Trophoblast cell (in vitro differentiated cells and primary cell): ENCODE results near the gene MAGI2.

ENCODE experiments used
- DNase-seq, 2 donors: peaks; one replicate each; pipeline ENCODE4 v3.0.0-alpha.2; 2016
- H2AFZ ChIP-seq: 2 replicates; pipeline ENCODE4 v1.6.1; 2013; ENCODE audit warnings: low read length, moderate library complexity, mild to moderate bottlenecking; ENCODE audit not compliant: insufficient read depth, poor library complexity
- H2AK5ac ChIP-seq: 2 replicates; pipeline ENCODE4 v1.6.1; 2013; ENCODE audit warnings: mild to moderate bottlenecking, low read length
- H2BK120ac ChIP-seq: 2 replicates; pipeline ENCODE4 v1.6.1; 2013; ENCODE audit warnings: low read length, mild to moderate bottlenecking, moderate library complexity; ENCODE audit not compliant: insufficient read depth, poor library complexity
- H2BK12ac ChIP-seq: 2 replicates; pipeline ENCODE4 v1.6.1; 2013; ENCODE audit warnings: mild to moderate bottlenecking, low read length, moderate library complexity
- H2BK5ac ChIP-seq: 2 replicates; pipeline ENCODE4 v1.6.1; 2013; ENCODE audit warnings: low read length, low read depth, moderate library complexity, mild to moderate bottlenecking; ENCODE audit not compliant: poor library complexity
- H3K14ac ChIP-seq: 2 replicates; pipeline ENCODE4 v1.6.1; 2013; ENCODE audit warnings: mild to moderate bottlenecking, low read length
- H3K18ac ChIP-seq: 2 replicates; pipeline ENCODE4 v1.6.1; 2013; ENCODE audit warnings: mild to moderate bottlenecking, low read length
- H3K23ac ChIP-seq: 2 replicates; pipeline ENCODE4 v1.6.1; 2013; ENCODE audit warnings: low read length
- H3K27ac ChIP-seq: 2 replicates; pipeline ENCODE4 v1.5.1; 2013; ENCODE audit warnings: low read depth, mild to moderate bottlenecking, inconsistent platforms, low read length, moderate library complexity
- H3K27me3 ChIP-seq: 2 replicates; pipeline ENCODE4 v1.6.1; 2013; ENCODE audit warnings: inconsistent platforms, mild to moderate bottlenecking, low read length, moderate library complexity; ENCODE audit not compliant: insufficient read depth
- H3K36me3 ChIP-seq, 2 experiments: 1 replicate in 1 of 2; 2 replicates in 1 of 2; pipeline ENCODE4 v1.6.1; 2013; ENCODE audit warnings: low read length in 2 of 2, mild to moderate bottlenecking in 2 of 2, moderate library complexity in 1 of 2; ENCODE audit not compliant: insufficient read depth in 2 of 2, control insufficient read depth in 1 of 2
- H3K4ac ChIP-seq: 2 replicates; pipeline ENCODE4 v1.6.1; 2013; ENCODE audit warnings: low read depth, mild to moderate bottlenecking, low read length, moderate library complexity
- H3K4me1 ChIP-seq, 2 experiments: 1 replicate in 1 of 2; 2 replicates in 1 of 2; pipeline ENCODE4 v1.6.1; 2013; ENCODE audit warnings: low read length in 2 of 2, mild to moderate bottlenecking in 2 of 2, moderate library complexity in 1 of 2; ENCODE audit not compliant: insufficient read depth in 2 of 2, control insufficient read depth in 1 of 2
- H3K4me2 ChIP-seq: 2 replicates; pipeline ENCODE4 v1.6.1; 2013; ENCODE audit warnings: inconsistent platforms, mild to moderate bottlenecking, low read length, moderate library complexity
- H3K4me3 ChIP-seq: 2 replicates; pipeline ENCODE4 v1.5.1; 2013; ENCODE audit warnings: mild to moderate bottlenecking, low read depth, low read length, inconsistent platforms
- H3K79me1 ChIP-seq: one replicate; pipeline ENCODE4 v1.6.1; 2013; ENCODE audit warnings: low read length
- H3K79me2 ChIP-seq: 2 replicates; pipeline ENCODE4 v1.6.1; 2013; ENCODE audit warnings: low read length, mild to moderate bottlenecking; ENCODE audit not compliant: control insufficient read depth, insufficient read depth, poor library complexity
- H3K9ac ChIP-seq: 2 replicates; pipeline ENCODE4 v1.6.1; 2013; ENCODE audit warnings: mild to moderate bottlenecking, low read length
- H3K9me3 ChIP-seq: 2 replicates; pipeline ENCODE4 v1.6.1; 2013; ENCODE audit warnings: low read depth, mild to moderate bottlenecking, control low read depth, inconsistent platforms, low read length; ENCODE audit not compliant: insufficient read depth
- H4K12ac ChIP-seq: 2 replicates; pipeline ENCODE4 v1.6.1; 2013; ENCODE audit warnings: low read depth, mild to moderate bottlenecking, low read length, moderate library complexity
- H4K8ac ChIP-seq: 2 replicates; pipeline ENCODE4 v1.6.1; 2013; ENCODE audit warnings: low read depth, mild to moderate bottlenecking, low read length, moderate library complexity
- H4K91ac ChIP-seq: one replicate; pipeline ENCODE4 v1.6.1; 2013; ENCODE audit warnings: low read depth, mild to moderate bottlenecking, low read length, moderate library complexity
- WGBS: extraction: QIAGEN DNeasy Blood & Tissue Kit; methylation state at CpG from one replicate; pipeline ENCODE4 v1.1.7; 2013; ENCODE audit warnings: missing lambda C conversion rate; ENCODE audit not compliant: insufficient read length, insufficient coverage; ENCODE audit errors: extremely low coverage; 5-methylcytosine and 5-hydroxymethylcytosine counted together

The MAGI2 gene

GRCh38 chr7:79421751-79422150 is 31.7 kb downstream of the MAGI2 start:
- no peak overlapping the region for H4K12ac ChIP-seq
- no peaks in the 10 kb centered on the region for H3K79me2 ChIP-seq
- H3K4me3 ChIP-seq = no peak overlapping the region
- H4K8ac ChIP-seq = no peak overlapping the region
- H3K27ac ChIP-seq = no peak overlapping the region
- H2BK120ac ChIP-seq = no peak overlapping the region
- H3K27me3 ChIP-seq = no peaks in the 10 kb centered on the region
- no peak overlapping the region for H3K14ac ChIP-seq
- H4K91ac ChIP-seq = no peak overlapping the region
- no peak overlapping the region for H3K9ac ChIP-seq
- H3K18ac ChIP-seq = no peak overlapping the region
- WGBS = no CpG with 5 or more reads among the region's 3 CpGs
- no peaks in the 10 kb centered on the region for H3K36me3 ChIP-seq
- H3K4me2 ChIP-seq = no peak overlapping the region
- no peaks in the 10 kb centered on the region for H3K4me1 ChIP-seq
- H2BK5ac ChIP-seq = no peak overlapping the region
- H3K9me3 ChIP-seq = no peaks in the 10 kb centered on the region
- H3K4ac ChIP-seq = no peak overlapping the region
- H2BK12ac ChIP-seq = no peak overlapping the region
- H2AFZ ChIP-seq = no peak overlapping the region
- H2AK5ac ChIP-seq = no peak overlapping the region
- no peak overlapping the region for H3K23ac ChIP-seq
- DNase-seq = no peak
- no peaks in the 10 kb centered on the region for H3K79me1 ChIP-seq

GRCh38 chr7:79420464-79420863 is 33.0 kb downstream of the MAGI2 start:
- Histone ChIP-seq H3K14ac (no peak overlapping the region), H2AFZ (no peak overlapping the region), H3K4me2 (no peak overlapping the region), H3K18ac (no peak overlapping the region), H3K9me3 (no peaks in the 10 kb centered on the region), H3K79me2 (no peaks in the 10 kb centered on the region), H3K4me3 (no peak overlapping the region), H2BK120ac (no peak overlapping the region), H2AK5ac (no peak overlapping the region), H4K8ac (no peak overlapping the region), H3K36me3 (no peaks in the 10 kb centered on the region), H2BK12ac (no peak overlapping the region), H3K4ac (no peak overlapping the region), H2BK5ac (no peak overlapping the region), H4K91ac (no peak overlapping the region), H3K27me3 (no peaks in the 10 kb centered on the region), H3K9ac (no peak overlapping the region), H3K79me1 (no peaks in the 10 kb centered on the region), H4K12ac (no peak overlapping the region), H3K27ac (no peak overlapping the region), H3K4me1 (no peaks in the 10 kb centered on the region), H3K23ac (no peak overlapping the region)
- DNase-seq = no peak
- no CpG with 5 or more reads among the region's 2 CpGs for WGBS

- H3K4me2 ChIP-seq = no peak overlapping the region
- no peak overlapping the region for H4K8ac ChIP-seq
- H3K79me1 ChIP-seq = no peaks in the 10 kb centered on the region
Observed at GRCh38 chr7:79414910-79415309, 38.6 kb downstream of the MAGI2 start.

GRCh38 chr7:79412915-79413314 is 40.6 kb downstream of the MAGI2 start:
- Histone ChIP-seq H2BK120ac (no peak overlapping the region), H3K36me3 (no peaks in the 10 kb centered on the region)
- no CpG with 5 or more reads among the region's 2 CpGs for WGBS

More at GRCh38 chr7:79414910-79415309, 38.6 kb downstream of the MAGI2 start:
- Histone ChIP-seq H2BK5ac (no peak overlapping the region), H3K27ac (no peak overlapping the region), H3K4me3 (no peak overlapping the region), H3K79me2 (no peaks in the 10 kb centered on the region), H2AFZ (no peak overlapping the region), H2AK5ac (no peak overlapping the region), H2BK12ac (no peak overlapping the region), H3K23ac (no peak overlapping the region), H3K36me3 (no peaks in the 10 kb centered on the region), H4K91ac (no peak overlapping the region), H4K12ac (no peak overlapping the region), H3K27me3 (no peaks in the 10 kb centered on the region), H3K18ac (no peak overlapping the region), H3K4me1 (no peaks in the 10 kb centered on the region), H3K4ac (no peak overlapping the region), H3K9ac (no peak overlapping the region), H3K9me3 (no peaks in the 10 kb centered on the region), H3K14ac (no peak overlapping the region), H2BK120ac (no peak overlapping the region)
- no peak for DNase-seq

More at GRCh38 chr7:79412915-79413314, 40.6 kb downstream of the MAGI2 start:
- no peak for DNase-seq
- Histone ChIP-seq H3K4me2 (no peak overlapping the region), H2BK5ac (no peak overlapping the region), H3K4me1 (no peaks in the 10 kb centered on the region), H4K8ac (no peak overlapping the region), H3K23ac (no peak overlapping the region), H3K9me3 (no peaks in the 10 kb centered on the region), H4K12ac (no peak overlapping the region), H2AK5ac (no peak overlapping the region), H3K14ac (no peak overlapping the region), H3K4ac (no peak overlapping the region), H3K18ac (no peak overlapping the region), H3K27ac (no peak overlapping the region), H2BK12ac (no peak overlapping the region), H3K79me2 (no peaks in the 10 kb centered on the region), H2AFZ (no peak overlapping the region), H4K91ac (no peak overlapping the region), H3K27me3 (no peaks in the 10 kb centered on the region), H3K4me3 (no peak overlapping the region), H3K9ac (no peak overlapping the region), H3K79me1 (no peaks in the 10 kb centered on the region)
